GM21528 (cell line): ENCODE measurements around the gene SLC11A2.
"Not testable (repeated sequence)": the region's sequence is repeated elsewhere in the genome, so short reads cannot be mapped to it uniquely, and the experiment has no call there.

Source experiments
- ATAC-seq: cut with Tn5 transposase; IDR thresholded peaks from one replicate; pipeline ENCODE4 v1.9.1; 2021; ENCODE audit warnings: mild to moderate bottlenecking, moderate library complexity; ENCODE audit not compliant: unreplicated experiment, low FRiP score

The SLC11A2 gene

GRCh38 chr12:50991291-50991690 lies 34.9 kb downstream of the SLC11A2 start:
- ATAC-seq: no peak

- no peak for ATAC-seq
These were observed 35.4 kb downstream of the SLC11A2 start for GRCh38 chr12:50990791-50991190.

- no peak for ATAC-seq
These were observed 35.9 kb downstream of the SLC11A2 start for GRCh38 chr12:50990147-50990727.

GRCh38 chr12:50988871-50989270 lies 37.3 kb downstream of the SLC11A2 start:
- ATAC-seq: no peak

GRCh38 chr12:50988051-50988450 lies 38.1 kb downstream of the SLC11A2 start:
- no peak for ATAC-seq

- no peak for ATAC-seq
These were observed 39.0 kb downstream of the SLC11A2 start for GRCh38 chr12:50986966-50987737.

GRCh38 chr12:50985322-50985721 lies 40.9 kb downstream of the SLC11A2 start:
- no peak for ATAC-seq

- ATAC-seq: no peak
These were observed 41.4 kb downstream of the SLC11A2 start for GRCh38 chr12:50984586-50985298.

- ATAC-seq: no peak
These were observed 44.6 kb downstream of the SLC11A2 start for GRCh38 chr12:50981319-50982239.

- ATAC-seq: no peak
These were observed 45.6 kb downstream of the SLC11A2 start for GRCh38 chr12:50980545-50980944.

- ATAC-seq: peak; percentile 71
These were observed 46.7 kb downstream of the SLC11A2 start for GRCh38 chr12:50979369-50980052.

GRCh38 chr12:50971946-50972345 lies 54.2 kb downstream of the SLC11A2 start:
- no peak for ATAC-seq

- ATAC-seq: no peak
These were observed 61.8 kb downstream of the SLC11A2 start for GRCh38 chr12:50964432-50964831.

- ATAC-seq: no peak
These were observed 64.5 kb downstream of the SLC11A2 start for GRCh38 chr12:50961708-50962107.

- no peak for ATAC-seq
These were observed 66.1 kb downstream of the SLC11A2 start for GRCh38 chr12:50960130-50960529.

GRCh38 chr12:50955697-50956096 lies 70.5 kb downstream of the SLC11A2 start:
- no peak for ATAC-seq

- no peak for ATAC-seq
These were observed 70.9 kb downstream of the SLC11A2 start for GRCh38 chr12:50955288-50955687.

GRCh38 chr12:50954789-50955188 lies 71.4 kb downstream of the SLC11A2 start:
- ATAC-seq: not testable (repeated sequence)

- ATAC-seq: no peak
These were observed 73.1 kb downstream of the SLC11A2 start for GRCh38 chr12:50953047-50953446.

GRCh38 chr12:50952510-50952909 lies 73.7 kb downstream of the SLC11A2 start, which contains the start of gene HIGD1C:
HIGD1C (plus strand) TSS chr12:50952544; CDS start chr12:50953999, 1,455 bp downstream.
- no peak for ATAC-seq
